Activated T-cell treated with anti-CD3 and anti-CD28 coated beads, Interleukin-2, amount 50 U/mL, for 48 hours (primary cell): ENCODE measurements around the gene ZDHHC8.

Experiments
- DNase-seq, 2 experiments: peaks; one replicate each; pipeline ENCODE4 v3.0.0-alpha.2; 2020

ZDHHC8 gene

DNA sequence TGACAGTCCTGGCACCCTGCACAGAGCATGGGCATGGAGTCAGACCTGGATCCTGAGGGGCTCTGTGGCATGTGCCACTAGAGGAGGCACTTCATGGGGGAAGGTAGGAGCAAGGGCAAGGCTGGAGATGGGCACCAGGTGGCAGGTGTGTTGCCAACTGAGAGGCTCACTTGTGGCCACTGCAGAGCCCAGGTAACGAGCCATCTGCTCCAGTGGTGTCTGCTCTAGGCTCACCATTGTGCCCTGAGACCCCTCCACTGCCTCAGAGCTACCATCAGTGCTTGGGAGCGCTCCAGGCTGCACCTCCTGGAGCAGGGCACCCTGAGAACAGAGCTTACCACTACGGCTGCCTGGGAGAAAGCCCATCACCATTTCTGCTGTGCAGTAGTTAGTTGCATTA is 1.3 kb upstream of the ZDHHC8 start:
- no peak for DNase-seq

- peak; percentile 84 to 86 for DNase-seq
Observed at GRCh38 chr22:20130731-20131596, 640 bp upstream of the ZDHHC8 start.

- DNase-seq: peak in 1 of 2 experiments; percentile 52
Observed at GRCh38 chr22:20131859-20132685, 468 bp downstream of the ZDHHC8 start.

- DNase-seq: no peak
Observed at GRCh38 chr22:20132686-20133246, 1.2 kb downstream of the ZDHHC8 start.

GRCh38 chr22:20133930-20134549 is 2.4 kb downstream of the ZDHHC8 start:
- DNase-seq: no peak

- DNase-seq: no peak
Observed at GRCh38 chr22:20135265-20135664, 3.7 kb downstream of the ZDHHC8 start.

GRCh38 chr22:20135806-20136602 is 4.4 kb downstream of the ZDHHC8 start:
- no peak for DNase-seq

DNA sequence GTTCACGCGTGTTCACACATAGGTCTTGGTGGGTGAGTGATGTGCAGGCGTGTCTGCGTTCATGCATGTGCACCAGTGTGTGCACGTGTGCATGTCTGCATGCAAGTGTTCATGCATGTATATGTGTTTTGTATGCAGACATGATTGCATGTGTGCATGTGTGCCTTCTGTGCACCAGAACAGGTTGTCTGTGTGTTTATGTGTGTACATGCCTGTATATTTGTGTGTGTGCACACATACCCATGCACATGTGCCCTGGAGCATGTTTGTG is 4.9 kb downstream of the ZDHHC8 start:
- no peak for DNase-seq

DNA sequence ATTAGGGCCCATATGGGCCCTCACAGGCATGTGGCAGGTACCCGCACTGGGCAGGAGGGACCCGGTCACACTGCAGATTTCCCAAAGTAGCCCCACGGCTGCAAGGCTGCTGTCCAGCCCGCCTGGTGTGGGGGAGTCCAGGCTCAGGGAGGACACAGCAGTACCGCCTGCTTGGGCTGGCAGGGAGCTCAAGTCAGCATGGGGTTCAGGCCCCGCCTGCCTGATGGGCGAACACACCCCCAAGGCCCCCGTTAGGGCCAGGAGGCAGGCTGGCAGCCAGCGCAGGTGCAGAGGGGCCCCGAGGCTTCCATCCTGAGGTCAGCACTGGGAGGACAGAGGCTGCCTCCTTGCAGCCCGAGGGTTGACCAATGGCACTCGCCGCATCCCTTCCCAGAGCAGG is 5.5 kb downstream of the ZDHHC8 start:
- no peak for DNase-seq

GRCh38 chr22:20137671-20138416 is 6.2 kb downstream of the ZDHHC8 start:
- DNase-seq: no peak

- no peak for DNase-seq
Observed at GRCh38 chr22:20138417-20138738, 6.8 kb downstream of the ZDHHC8 start.

DNA sequence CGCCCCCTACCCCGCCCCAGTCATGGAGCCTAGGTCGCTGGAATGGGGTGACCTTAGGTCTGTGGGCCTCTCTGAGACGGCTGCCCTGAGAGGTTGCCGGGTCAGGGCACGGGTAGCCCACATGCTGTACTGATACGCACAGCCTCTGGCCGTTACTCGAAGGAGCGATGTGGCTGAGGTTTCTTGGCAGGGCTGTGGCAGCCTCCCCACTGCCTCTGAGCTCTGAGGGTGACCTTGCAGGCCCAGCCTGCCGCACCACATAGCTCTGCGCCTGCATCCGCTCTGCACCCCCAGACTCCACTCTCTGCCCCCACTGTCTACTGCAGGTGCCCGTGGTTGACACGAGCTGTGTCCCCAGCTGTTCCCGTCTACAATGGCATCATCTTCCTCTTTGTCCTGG is 7.3 kb downstream of the ZDHHC8 start:
- no peak for DNase-seq

DNA sequence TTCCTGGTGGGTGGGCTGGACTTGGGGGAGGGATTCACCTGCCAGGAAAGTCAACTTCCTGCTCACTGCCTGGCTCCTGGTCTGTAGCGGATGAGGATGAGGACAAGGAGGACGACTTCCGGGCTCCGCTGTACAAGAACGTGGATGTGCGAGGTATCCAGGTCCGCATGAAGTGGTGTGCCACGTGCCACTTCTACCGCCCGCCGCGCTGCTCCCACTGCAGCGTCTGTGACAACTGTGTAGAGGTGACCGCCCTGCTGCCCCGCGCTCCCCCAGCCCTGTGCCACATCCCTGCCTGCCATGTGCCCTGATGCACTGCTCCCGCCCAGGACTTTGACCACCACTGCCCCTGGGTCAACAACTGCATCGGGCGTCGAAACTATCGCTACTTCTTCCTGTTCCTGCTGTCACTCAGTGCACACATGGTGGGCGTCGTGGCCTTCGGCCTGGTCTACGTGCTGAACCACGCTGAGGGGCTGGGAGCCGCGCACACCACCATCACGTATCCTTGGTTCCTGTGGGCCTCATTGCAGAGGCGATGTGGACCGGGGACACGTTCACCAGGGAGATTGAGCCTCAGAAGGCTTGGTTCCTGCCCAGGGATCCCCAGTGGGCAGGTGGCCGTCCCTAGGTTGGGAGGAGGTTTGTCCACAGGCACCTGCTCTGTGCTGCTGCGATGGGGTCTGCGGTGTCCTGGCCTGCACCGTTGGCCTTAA is 7.9 kb downstream of the ZDHHC8 start:
- no peak for DNase-seq

- no peak for DNase-seq
Observed at GRCh38 chr22:20140107-20140445, 8.5 kb downstream of the ZDHHC8 start.

DNA sequence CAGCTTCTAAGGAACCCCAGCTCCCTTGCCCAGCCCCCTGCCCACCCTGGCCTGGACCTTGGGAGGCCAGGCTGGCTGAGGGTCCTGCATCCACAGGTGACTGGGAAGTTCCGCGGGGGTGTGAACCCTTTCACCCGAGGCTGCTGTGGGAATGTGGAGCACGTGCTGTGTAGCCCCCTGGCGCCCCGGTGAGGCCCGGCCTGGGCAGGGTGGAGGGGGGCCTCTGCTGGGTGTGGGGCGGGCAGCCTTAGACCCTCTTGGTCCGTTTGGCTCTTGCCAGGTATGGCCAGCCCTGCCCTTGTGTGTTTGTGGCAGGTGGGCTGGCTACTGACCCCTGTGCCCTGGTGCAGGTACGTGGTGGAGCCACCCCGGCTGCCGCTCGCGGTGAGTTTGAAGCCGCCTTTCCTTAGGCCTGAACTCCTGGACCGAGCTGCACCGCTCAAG is 8.9 kb downstream of the ZDHHC8 start:
- no peak for DNase-seq

- DNase-seq: no peak
Observed at GRCh38 chr22:20141186-20142077, 9.8 kb downstream of the ZDHHC8 start.

- DNase-seq: no peak
Observed at GRCh38 chr22:20142711-20143621, 11.4 kb downstream of the ZDHHC8 start.

DNA sequence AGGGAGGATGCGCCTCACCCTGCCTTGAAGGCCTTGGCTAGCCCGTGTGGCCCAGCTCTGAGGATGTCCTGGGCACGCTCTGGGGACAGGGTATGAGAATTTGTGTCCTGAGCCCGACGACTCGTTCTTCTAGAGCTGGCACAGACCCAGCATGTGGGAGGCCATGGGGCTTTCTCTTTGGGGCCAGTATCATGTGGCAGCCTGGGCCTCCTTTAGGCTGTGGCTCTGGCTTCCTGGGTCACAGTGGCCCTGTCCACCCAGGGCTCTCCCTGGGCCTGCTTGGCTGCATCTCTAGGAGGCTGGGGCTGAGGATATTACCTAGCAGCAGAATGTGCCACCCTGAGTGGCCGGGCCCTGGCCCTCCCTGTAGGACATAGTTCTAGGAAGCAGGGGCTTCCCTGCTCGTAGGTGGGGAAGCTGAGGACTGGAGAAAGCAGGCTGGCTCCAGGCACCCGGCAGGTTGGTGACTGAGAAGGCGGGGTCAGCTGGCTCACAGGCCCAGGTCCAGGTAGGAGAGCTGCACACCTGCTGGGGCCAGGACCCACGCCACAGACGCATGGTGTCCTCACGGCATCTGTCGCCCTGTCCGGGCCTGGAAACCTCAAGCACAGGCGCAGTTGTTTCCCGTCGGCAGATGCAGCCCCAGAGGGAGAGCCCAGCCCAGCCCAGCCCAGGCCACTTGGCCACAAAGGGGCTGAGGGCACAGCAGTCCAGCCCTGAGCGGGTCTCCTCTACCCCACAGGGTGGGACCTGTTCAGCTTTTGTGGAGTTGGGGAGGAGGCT is 12.5 kb downstream of the ZDHHC8 start:
- DNase-seq: no peak
